Nephron progenitor cell (in vitro differentiated cells): ENCODE measurements around the gene OPN1LW.

Experiments used
- DNase-seq: peaks from one replicate; pipeline ENCODE4 v3.0.0; 2021
- H3K27ac Mint-ChIP-seq: 2 replicates; pipeline ENCODE4 v1.8.0; 2021; ENCODE audit warnings: mild to moderate bottlenecking, moderate library complexity, mixed read lengths
- H3K27me3 Mint-ChIP-seq: 2 replicates; pipeline ENCODE4 v1.8.0; 2021; ENCODE audit warnings: mild to moderate bottlenecking, low read depth, mixed read lengths; ENCODE audit not compliant: poor library complexity
- H3K36me3 Mint-ChIP-seq: 2 replicates; pipeline ENCODE4 v1.8.0; 2021; ENCODE audit warnings: low read depth, mixed read lengths
- H3K4me1 Mint-ChIP-seq: 2 replicates; pipeline ENCODE4 v1.8.0; 2021; ENCODE audit warnings: mixed read lengths
- H3K4me3 Mint-ChIP-seq: 2 replicates; pipeline ENCODE4 v1.8.0; 2021; ENCODE audit warnings: mild to moderate bottlenecking, moderate library complexity, mixed read lengths
- H3K9me3 Mint-ChIP-seq: 2 replicates; pipeline ENCODE4 v1.8.0; 2021; ENCODE audit warnings: mild to moderate bottlenecking, moderate library complexity, mixed read lengths
- TF ChIP-seq, protein P1 (sequence below): fragments of 200-600 bp; sonication (generic); IDR thresholded peaks from 2 replicates; pipeline ENCODE4 v1.5.0; 2021; ENCODE audit warnings: antibody characterized with exemption

The OPN1LW gene

DNA sequence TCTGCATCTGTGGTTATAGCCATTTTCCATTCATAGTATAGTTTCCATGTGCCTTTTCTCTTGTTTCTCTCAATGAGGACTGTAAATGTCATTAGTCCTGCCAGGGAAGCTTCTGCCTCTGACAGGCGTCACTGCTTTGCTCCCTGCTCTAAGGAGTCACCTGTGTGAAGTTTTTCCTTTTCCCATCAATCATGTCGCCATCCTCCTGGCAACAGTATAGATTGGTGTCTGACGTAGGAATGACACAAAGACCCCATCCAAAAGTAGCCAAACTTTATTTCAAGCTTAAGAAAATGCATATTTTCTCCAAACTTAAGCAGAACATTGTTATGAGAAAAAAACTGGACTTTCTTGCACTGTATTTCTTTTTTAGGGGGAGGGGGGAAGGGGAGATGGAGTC, 23.5 kb upstream of the OPN1LW start:
- Mint-ChIP-seq H3K4me1 (peaks cover 23% of the 10 kb centered on the region), H3K36me3 (no peaks in the 10 kb centered on the region), H3K9me3 (peaks cover 66% of the 10 kb centered on the region), H3K27ac (no peak overlapping the region), H3K4me3 (no peak overlapping the region), H3K27me3 (peaks cover 11% of the 10 kb centered on the region)
- TF ChIP-seq, protein P1, sequence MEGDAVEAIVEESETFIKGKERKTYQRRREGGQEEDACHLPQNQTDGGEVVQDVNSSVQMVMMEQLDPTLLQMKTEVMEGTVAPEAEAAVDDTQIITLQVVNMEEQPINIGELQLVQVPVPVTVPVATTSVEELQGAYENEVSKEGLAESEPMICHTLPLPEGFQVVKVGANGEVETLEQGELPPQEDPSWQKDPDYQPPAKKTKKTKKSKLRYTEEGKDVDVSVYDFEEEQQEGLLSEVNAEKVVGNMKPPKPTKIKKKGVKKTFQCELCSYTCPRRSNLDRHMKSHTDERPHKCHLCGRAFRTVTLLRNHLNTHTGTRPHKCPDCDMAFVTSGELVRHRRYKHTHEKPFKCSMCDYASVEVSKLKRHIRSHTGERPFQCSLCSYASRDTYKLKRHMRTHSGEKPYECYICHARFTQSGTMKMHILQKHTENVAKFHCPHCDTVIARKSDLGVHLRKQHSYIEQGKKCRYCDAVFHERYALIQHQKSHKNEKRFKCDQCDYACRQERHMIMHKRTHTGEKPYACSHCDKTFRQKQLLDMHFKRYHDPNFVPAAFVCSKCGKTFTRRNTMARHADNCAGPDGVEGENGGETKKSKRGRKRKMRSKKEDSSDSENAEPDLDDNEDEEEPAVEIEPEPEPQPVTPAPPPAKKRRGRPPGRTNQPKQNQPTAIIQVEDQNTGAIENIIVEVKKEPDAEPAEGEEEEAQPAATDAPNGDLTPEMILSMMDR = no peak
- no peak for DNase-seq

DNA sequence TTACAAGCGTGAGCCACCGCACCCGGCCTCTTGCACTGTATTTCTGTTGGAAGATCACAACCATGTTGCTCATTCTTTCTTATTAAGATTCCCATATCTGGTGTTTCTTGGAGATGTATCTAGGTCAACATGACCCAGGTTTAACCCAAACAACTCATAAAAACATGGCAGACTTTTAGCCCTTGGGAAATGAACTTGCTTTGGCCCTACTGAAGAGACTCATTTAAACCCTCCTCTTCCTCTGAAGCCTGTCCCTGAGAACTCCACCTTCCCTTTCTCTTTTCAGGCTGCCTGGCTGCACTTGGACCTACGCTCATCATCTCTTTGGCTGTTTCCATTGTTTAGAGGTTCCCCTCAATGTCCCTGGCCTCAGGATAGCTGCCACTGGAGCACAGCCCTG, 22.8 kb upstream of the OPN1LW start:
- DNase-seq = no peak
- Mint-ChIP-seq H3K27me3 (peaks cover 11% of the 10 kb centered on the region), H3K4me1 (peaks cover 17% of the 10 kb centered on the region), H3K36me3 (no peaks in the 10 kb centered on the region), H3K9me3 (peaks cover 64% of the 10 kb centered on the region), H3K4me3 (no peak overlapping the region), H3K27ac (no peak overlapping the region)
- TF ChIP-seq, protein P1 = no peak

DNA sequence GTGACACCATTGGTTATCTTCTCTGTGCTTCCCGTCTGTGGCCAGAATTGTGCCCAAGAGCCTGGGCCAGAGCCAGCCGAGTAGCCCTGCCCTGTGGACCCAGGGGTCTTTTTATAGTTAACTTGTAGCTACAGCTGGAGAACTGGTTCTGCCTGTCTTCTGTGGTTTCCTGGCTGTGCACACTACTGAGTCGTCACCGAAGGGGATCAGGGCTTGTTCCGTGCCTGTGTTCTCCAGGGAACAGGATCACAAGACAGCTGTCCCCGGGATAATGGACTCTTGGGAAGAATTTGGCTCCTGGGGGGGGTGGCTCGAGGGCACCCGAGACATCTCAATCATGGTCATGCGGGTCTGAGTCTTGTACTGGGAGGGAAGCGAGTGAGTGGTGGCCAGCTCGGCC, 22.1 kb upstream of the OPN1LW start:
- H3K27me3 Mint-ChIP-seq = peaks cover 11% of the 10 kb centered on the region
- peaks cover 65% of the 10 kb centered on the region for H3K9me3 Mint-ChIP-seq
- H3K4me1 Mint-ChIP-seq = peaks cover 11% of the 10 kb centered on the region
- TF ChIP-seq, protein P1 = no peak
- H3K27ac Mint-ChIP-seq = no peak overlapping the region
- no peak overlapping the region for H3K4me3 Mint-ChIP-seq
- H3K36me3 Mint-ChIP-seq = no peaks in the 10 kb centered on the region
- DNase-seq = no peak

DNA sequence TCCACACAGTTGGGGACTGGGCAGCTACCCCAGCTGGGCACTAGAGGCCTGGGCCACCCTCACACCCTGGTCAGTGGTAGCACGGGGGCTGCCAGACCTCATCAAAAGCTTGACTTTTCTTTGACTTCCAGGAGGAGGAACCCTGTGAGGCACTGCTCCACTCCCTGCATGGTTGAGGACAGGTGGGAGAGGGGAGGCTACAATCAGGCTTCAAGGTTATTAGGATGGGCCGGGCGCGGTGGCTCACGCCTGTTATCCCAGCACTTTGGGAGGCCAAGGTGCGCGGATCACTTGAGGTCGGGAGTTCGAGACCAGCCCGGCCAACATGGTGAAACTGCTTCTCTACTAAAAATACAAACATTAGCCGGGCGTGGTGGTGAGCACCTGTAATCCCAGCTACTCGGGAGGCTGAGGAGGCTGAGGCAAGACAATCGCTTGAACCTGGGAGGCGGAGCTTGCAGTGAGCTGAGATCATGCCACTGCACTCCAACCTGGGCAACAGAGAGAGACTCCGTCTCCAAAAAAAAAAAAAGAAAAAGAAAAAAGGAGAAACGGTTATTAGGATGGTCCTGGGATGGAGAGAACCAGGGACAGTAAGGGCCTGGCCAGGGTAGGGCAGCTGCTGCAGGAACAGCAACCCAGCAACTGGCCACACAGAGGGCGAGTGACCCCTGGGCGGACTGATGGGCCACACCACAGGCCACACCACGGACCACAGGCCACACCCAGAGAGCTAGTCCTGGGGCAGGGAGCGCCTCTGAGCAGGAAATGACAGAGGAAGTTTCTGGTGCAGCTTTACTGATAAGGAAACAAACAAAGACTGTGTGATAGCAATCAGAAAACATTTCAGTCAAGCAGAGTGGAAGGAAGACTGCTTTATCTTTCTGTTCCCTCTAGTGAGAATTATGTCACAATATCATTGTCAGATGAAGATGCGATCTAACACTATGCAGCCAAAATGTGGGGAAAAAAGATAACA, 20.5 kb upstream of the OPN1LW start:
- no peak for DNase-seq
- peaks cover 5% of the 10 kb centered on the region for H3K27me3 Mint-ChIP-seq
- H3K9me3 Mint-ChIP-seq = peaks cover 62% of the 10 kb centered on the region
- TF ChIP-seq, protein P1 = no peak
- H3K27ac Mint-ChIP-seq = no peak overlapping the region
- H3K4me3 Mint-ChIP-seq = no peak overlapping the region
- no peaks in the 10 kb centered on the region for H3K36me3 Mint-ChIP-seq
- peaks cover 11% of the 10 kb centered on the region for H3K4me1 Mint-ChIP-seq

DNA sequence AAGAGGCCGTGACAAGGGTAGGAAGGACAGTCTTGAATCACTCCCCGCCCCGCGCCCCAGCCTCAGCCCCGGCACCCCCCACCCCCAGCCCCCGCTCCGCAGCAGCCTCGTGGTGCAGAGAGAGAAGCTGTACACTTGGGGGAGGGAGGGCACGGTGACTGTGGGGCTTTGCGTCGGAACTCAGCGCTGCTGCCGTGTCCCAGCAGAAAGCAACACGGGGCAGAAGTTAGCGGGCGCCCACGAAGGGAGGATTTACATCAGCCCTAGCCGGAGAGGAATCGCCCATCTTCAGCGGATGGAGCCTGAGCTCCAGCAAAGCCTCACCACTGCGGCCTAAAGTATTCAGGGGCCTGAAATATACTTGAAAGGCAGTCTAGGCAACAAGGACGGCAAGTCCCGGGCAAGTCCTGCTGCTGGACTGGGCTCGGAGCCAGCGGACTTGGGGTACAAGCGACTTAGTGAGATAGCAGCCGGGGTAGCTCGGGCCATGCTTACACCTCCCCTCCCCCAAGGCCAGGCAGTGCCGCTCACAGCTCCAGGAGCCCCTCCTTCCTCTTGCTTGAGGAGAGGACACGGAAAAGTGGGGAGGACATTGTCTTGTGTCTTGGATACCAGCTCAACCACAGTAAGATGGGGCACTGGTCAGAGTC, 18.5 kb upstream of the OPN1LW start:
- TF ChIP-seq, protein P1 = no peak
- Mint-ChIP-seq H3K27ac (no peak overlapping the region), H3K9me3 (peaks cover 52% of the 10 kb centered on the region), H3K36me3 (no peaks in the 10 kb centered on the region), H3K4me3 (no peak overlapping the region), H3K4me1 (peaks cover 7% of the 10 kb centered on the region), H3K27me3 (peaks cover 5% of the 10 kb centered on the region)
- DNase-seq = no peak
